WERI-Rb-1 (cell line): ENCODE data around the gene PARP3.

ENCODE experiments used
- DNase-seq: peaks from one replicate; pipeline ENCODE4 v3.0.0-alpha.2; 2020
- H3K27ac ChIP-seq: fragments of 250-450 bp; sonication (Bioruptor Pico); 2 replicates; pipeline ENCODE4 v1.5.1; 2020; ENCODE audit warnings: mild to moderate bottlenecking, moderate library complexity
- H3K27me3 ChIP-seq: fragments of 250-450 bp; sonication (Bioruptor Pico); 2 replicates; pipeline ENCODE4 v1.5.1; 2021; ENCODE audit warnings: mild to moderate bottlenecking, low read depth, moderate library complexity; ENCODE audit not compliant: insufficient read depth, severe bottlenecking
- H3K36me3 ChIP-seq: fragments of 250-450 bp; sonication (Bioruptor Pico); 2 replicates; pipeline ENCODE4 v1.5.1; 2020; ENCODE audit warnings: mild to moderate bottlenecking, moderate library complexity
- H3K4me3 ChIP-seq: 2 replicates; pipeline ENCODE4 v1.5.1; 2011; ENCODE audit warnings: low read depth, mild to moderate bottlenecking, control low read depth, low read length
- H3K9me3 ChIP-seq: fragments of 250-450 bp; sonication (Bioruptor Pico); 2 replicates; pipeline ENCODE4 v1.5.1; 2021; ENCODE audit warnings: mild to moderate bottlenecking, moderate library complexity; ENCODE audit not compliant: severe bottlenecking
- TF ChIP-seq, protein P1 (sequence below): IDR thresholded peaks from 2 replicates; pipeline ENCODE4 v1.5.1; 2011; ENCODE audit warnings: low read depth, mild to moderate bottlenecking, control low read depth, inconsistent platforms, low read length

Gene PARP3

DNA sequence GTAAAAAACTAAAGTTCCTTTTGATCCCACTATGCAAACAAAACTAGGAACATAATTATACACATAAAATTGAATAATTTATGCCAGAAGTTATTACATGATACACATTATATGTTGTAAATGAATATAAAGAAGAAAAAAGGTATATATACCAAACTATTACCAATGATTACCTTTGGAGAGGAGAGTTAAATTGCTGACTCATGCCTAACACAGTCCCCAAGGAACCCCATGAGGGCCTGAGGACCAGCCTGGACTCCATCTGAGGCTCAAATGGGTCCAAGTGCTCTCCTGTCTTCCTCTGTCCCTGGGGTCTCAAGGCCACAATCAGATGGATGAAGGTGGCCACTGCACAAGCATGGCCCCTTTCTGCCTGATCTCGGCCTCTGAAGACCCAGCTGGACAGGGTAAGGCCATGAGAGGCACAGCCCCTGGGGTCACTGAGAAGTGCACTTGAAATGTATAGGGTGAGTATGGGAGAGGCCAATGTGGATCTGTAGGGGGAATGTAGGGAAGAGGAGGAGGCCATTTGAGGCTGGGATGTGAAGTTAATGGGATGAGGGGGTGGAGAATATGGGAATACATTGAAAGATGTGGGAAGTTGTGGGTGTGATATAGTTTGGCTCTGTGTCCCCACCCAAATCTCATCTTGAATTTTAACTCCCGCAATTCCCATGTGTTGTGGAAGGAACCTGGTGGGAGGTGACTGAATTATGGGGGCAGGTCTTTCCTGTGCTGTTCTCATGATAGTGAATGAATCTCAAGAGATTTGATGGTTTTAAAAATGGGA is 37.9 kb upstream of the PARP3 start:
- TF ChIP-seq, protein P1, sequence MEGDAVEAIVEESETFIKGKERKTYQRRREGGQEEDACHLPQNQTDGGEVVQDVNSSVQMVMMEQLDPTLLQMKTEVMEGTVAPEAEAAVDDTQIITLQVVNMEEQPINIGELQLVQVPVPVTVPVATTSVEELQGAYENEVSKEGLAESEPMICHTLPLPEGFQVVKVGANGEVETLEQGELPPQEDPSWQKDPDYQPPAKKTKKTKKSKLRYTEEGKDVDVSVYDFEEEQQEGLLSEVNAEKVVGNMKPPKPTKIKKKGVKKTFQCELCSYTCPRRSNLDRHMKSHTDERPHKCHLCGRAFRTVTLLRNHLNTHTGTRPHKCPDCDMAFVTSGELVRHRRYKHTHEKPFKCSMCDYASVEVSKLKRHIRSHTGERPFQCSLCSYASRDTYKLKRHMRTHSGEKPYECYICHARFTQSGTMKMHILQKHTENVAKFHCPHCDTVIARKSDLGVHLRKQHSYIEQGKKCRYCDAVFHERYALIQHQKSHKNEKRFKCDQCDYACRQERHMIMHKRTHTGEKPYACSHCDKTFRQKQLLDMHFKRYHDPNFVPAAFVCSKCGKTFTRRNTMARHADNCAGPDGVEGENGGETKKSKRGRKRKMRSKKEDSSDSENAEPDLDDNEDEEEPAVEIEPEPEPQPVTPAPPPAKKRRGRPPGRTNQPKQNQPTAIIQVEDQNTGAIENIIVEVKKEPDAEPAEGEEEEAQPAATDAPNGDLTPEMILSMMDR = no peak
- H3K36me3 ChIP-seq = no peaks in the 10 kb centered on the region

DNA sequence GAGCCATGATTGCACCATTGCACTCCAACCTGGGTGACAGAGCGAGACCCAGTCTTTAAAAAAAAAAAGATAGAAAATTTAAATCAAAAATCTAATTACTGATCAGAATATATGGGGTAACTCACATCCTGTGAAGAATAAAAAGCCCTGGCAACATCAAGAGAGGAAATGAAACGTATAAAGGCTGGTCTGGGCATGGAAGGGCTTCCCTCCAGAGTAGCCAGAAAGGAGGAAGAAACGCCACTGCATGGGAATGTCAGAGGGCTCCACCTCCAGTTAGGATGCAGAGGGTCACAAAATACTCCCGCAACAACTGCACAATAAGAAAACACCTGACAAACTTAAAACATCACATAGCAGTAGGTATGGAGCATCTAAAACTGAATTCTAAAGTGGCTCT is 34.1 kb upstream of the PARP3 start:
- TF ChIP-seq, protein P1 = no peak
- Histone ChIP-seq H3K9me3 (peaks cover 2% of the 10 kb centered on the region), H3K36me3 (no peaks in the 10 kb centered on the region), H3K4me3 (no peak overlapping the region), H3K27me3 (no peaks in the 10 kb centered on the region), H3K27ac (no peak overlapping the region)
- DNase-seq = no peak

More for the DNA sequence above, 37.9 kb upstream of the PARP3 start:
- Histone ChIP-seq H3K27ac (no peak overlapping the region), H3K4me3 (no peak overlapping the region), H3K9me3 (peaks cover 2% of the 10 kb centered on the region), H3K27me3 (no peaks in the 10 kb centered on the region)
- no peak for DNase-seq

DNA sequence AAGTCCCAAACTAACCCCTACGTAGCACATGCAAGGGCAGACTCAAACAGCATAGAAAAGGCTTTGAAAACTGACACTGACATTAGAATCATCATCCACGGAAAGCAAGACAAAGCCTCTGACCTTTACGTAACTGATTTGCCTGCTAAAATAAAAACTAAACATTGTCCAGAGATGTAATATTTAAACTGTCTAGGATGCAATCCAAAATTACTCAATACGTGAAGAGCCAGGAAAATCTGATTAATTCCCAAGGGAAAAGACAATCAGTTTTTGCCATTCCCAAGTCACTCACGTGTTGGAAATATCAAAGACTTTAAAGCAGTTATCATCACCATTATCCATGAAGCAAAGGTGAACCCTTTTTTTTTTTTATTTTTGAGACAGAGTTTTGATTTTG is 25.7 kb upstream of the PARP3 start:
- no peaks in the 10 kb centered on the region for H3K27me3 ChIP-seq
- DNase-seq = no peak
- H3K9me3 ChIP-seq = no peaks in the 10 kb centered on the region
- H3K27ac ChIP-seq = no peak overlapping the region
- no peaks in the 10 kb centered on the region for H3K36me3 ChIP-seq
- H3K4me3 ChIP-seq = no peak overlapping the region
- TF ChIP-seq, protein P1 = no peak

DNA sequence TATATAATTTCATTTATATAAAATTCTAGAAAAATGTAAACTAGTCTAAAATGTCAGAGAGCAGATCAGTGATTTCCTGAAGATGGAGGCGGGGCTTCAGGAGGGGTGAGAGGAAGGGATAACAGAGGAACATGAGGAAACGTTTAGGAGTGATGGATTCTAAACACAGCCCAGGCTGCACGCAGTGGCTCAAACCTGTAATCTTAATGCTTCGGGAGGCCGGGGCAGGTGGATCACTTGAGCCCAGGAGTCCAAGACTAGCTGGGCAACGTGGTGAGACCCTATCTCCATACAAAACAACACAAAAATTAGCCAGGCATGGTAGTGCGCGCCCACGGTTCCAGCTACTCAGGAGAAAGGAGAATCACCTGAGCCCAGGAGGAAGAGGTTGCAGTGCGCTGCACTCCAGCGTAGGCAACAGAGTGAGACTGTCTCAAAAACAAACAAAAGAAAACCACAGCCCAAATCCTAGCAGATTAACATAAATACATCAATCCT is 21.0 kb upstream of the PARP3 start:
- no peaks in the 10 kb centered on the region for H3K27me3 ChIP-seq
- no peak for DNase-seq
- no peaks in the 10 kb centered on the region for H3K36me3 ChIP-seq
- no peak overlapping the region for H3K27ac ChIP-seq
- TF ChIP-seq, protein P1 = no peak
- no peaks in the 10 kb centered on the region for H3K9me3 ChIP-seq
- no peak overlapping the region for H3K4me3 ChIP-seq

DNA sequence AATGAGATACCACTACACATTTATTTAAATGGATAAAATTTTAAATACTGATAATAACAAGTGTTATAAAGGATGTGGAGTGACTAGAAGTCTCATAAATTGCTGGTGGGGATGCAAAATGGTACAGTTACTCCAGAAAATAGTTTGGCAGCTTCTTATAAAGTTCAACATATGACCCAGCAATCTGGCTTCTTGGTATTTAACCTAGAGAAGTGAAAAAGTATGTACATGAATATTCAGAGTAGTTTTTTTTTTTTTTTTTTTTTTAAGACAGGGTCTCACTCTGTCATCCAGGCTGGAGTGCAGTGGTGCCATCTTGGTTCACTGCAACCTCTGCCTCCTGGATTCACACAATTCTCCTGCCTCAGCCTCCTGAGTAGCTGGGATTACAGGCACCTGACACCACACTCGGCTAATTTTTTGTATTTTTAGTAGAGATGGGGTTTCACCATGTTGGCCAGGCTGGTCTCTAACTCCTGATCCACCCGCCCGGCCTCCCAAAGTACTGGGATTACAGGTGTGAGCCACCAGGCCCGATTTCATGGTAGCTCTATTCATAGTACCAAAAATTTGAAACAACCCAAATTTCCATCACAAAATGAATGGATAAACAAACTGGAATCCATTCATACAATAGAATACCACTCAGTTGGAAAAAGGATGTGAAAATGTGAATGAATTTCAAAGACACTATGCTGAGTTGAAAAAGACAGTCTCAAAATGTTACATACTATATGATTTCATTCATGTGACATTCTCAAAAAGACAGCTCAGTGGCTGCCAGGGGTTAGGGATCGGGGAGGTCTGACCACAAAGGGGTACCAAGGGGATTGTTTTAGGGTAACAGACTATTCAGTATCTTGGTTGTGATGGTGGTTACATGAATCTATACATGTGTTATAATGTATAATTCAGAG is 14.8 kb upstream of the PARP3 start:
- peaks cover 6% of the 10 kb centered on the region; the same call in 1 of the 2 replicates for H3K36me3 ChIP-seq
- TF ChIP-seq, protein P1 = no peak
- no peaks in the 10 kb centered on the region for H3K9me3 ChIP-seq
- H3K27ac ChIP-seq = no peak overlapping the region
- H3K27me3 ChIP-seq = no peaks in the 10 kb centered on the region
- H3K4me3 ChIP-seq = no peak overlapping the region
- DNase-seq = no peak
